Ovary (tissue), 9 donors: ENCODE measurements around the gene FMNL1. TPM values are rescaled to one million over a fixed set of nuclear protein-coding genes. Genes with fewer than 3 reads are reported as not detected.
A peak's percentile ranks its signal among the peaks of the same experiment; 100 is the strongest.

Experiments
- DNase-seq, 5 donors: peaks; one replicate each; pipeline ENCODE4 v3.0.0-alpha.2; 2019 to 2020
- H3K27ac ChIP-seq, 2 donors: fragments of 200-600 bp; one replicate each; pipeline versions ENCODE4 v1.5.1 to v1.8.0; 2019 to 2022
- H3K27me3 ChIP-seq: fragments of 200-600 bp; one replicate; pipeline ENCODE4 v1.8.0; 2022
- H3K36me3 ChIP-seq: fragments of 200-600 bp; sonication (generic); one replicate; pipeline ENCODE4 v1.5.1; 2019
- H3K4me1 ChIP-seq: one replicate; pipeline ENCODE4 v1.8.1; 2013; ENCODE audit warnings: mild to moderate bottlenecking, moderate library complexity; ENCODE audit not compliant: insufficient read depth
- H3K4me3 ChIP-seq: fragments of 200-600 bp; sonication (generic); one replicate; pipeline ENCODE4 v1.5.1; 2017
- H3K9me3 ChIP-seq, 2 donors: fragments of 200-600 bp in 1 of 2; sonication (generic) in 1 of 2; one replicate each; pipeline versions ENCODE4 v1.5.1 to v1.8.1; 2013 to 2019; ENCODE audit warnings: mild to moderate bottlenecking in 1 of 2, moderate library complexity in 1 of 2
- CTCF ChIP-seq, 3 donors: fragments of 450-650 bp in 2 of 3; fragments of 200-600 bp in 1 of 3; IDR thresholded peaks; one replicate each; pipeline versions ENCODE4 v1.5.1 to v1.8.0; 2016 to 2022; ENCODE audit warnings: antibody characterized with exemption in 3 of 3, mild to moderate bottlenecking in 1 of 3
- EP300 ChIP-seq: sonication (generic); formaldehyde crosslinking; IDR thresholded peaks from one replicate; pipeline ENCODE4 v1.6.1; 2017; ENCODE audit warnings: antibody characterized with exemption
- POLR2A ChIP-seq: fragments of 450-650 bp; IDR thresholded peaks from one replicate; pipeline ENCODE4 v1.6.1; 2017; ENCODE audit warnings: antibody characterized with exemption, mild to moderate bottlenecking, moderate library complexity
- WGBS, 3 donors: extraction: QIAGEN DNeasy Blood & Tissue Kit in 1 of 3; methylation state at CpG; one replicate each; pipeline versions ENCODE4 v1.1.5 to v1.1.7; 2013 to 2017; 5-methylcytosine and 5-hydroxymethylcytosine counted together
- intact Hi-C, 4 donors: fragments of 100-400 bp; cut with DNase I; formaldehyde crosslinking; loops; one replicate each; pipeline versions ENCODE4 v1.11.0 to v1.15.1; 2022 to 2023
- polyA plus RNA-seq, 2 donors: library from polyadenylated mRNA; stranded (reverse); fragments of 200-250 nt in 1 of 2; fragments of 350-450 nt in 1 of 2; fragmentation: Illumina TruSeq in 1 of 2; extraction: RNeasy Lipid Tissue Mini Kit (QIAGEN cat#74804) in 1 of 2; gene quantifications; one replicate each; pipeline ENCODE4 v1.2.3, GENCODE V29; 2013 to 2014
- total RNA-seq, 7 donors: library from RNA; depleted of rRNA in 2 of 7; stranded (reverse); fragments of >200 nt in 2 of 7; fragmentation: NEBNext Ultra II Directional in 3 of 7; extraction: Animal tissue kit (Norgen Biotek cat#: 25700) in 3 of 7; gene quantifications; one replicate each; pipeline versions ENCODE4 v1.1.0 to v1.2.4, GENCODE V29; 2016 to 2023
- donor health status: DM: no; HTN: no; CAD: no; lungs with moderate emphysema.
- donor health status: DM: no; HTN: no; CAD: no.
- donor health status: Bipolar disorder and iron deficiency.
- donor health status: DM: yes; HTN: yes; CAD: no.
- donor health status: DM: no; HTN: no; CAD: no.
- donor health status: DM: yes; HTN: yes; CAD: no.

FMNL1 gene
- total and polyA plus RNA-seq, 9 donors = 2.1 to 24.0 (median 6.1) TPM

- H3K36me3 ChIP-seq = no peaks in the 10 kb centered on the region
- H3K27ac ChIP-seq = peak overlapping the region in 1 of 2 donors; percentile 4
- H3K4me1 ChIP-seq = peaks cover 10% of the 10 kb centered on the region
- no peak for TF ChIP-seq EP300
- no peak for TF ChIP-seq CTCF (IDR thresholded peaks at IDR 0.05)
- no peak for TF ChIP-seq POLR2A
- no peak for DNase-seq
- no peaks in the 10 kb centered on the region for H3K9me3 ChIP-seq
- no peaks in the 10 kb centered on the region for H3K27me3 ChIP-seq
- H3K4me3 ChIP-seq = no peak overlapping the region
- intact Hi-C loops = no loop called here
- 85 to 93% (median 86%) methylated on average over 10 of the region's 10 CpGs for WGBS, 3 donors
These were observed 62.0 kb downstream of the FMNL1 start for GRCh38 chr17:45283711-45284110.

GRCh38 chr17:45284176-45285140 lies 62.8 kb downstream of the FMNL1 start:
- no peak overlapping the region for H3K27ac ChIP-seq

GRCh38 chr17:45286286-45286685 lies 64.6 kb downstream of the FMNL1 start:
- no peak overlapping the region for H3K4me3 ChIP-seq
- H3K36me3 ChIP-seq = no peaks in the 10 kb centered on the region
- H3K4me1 ChIP-seq = peaks cover 16% of the 10 kb centered on the region
- DNase-seq = no peak
- H3K27ac ChIP-seq = no peak overlapping the region
- no peaks in the 10 kb centered on the region for H3K9me3 ChIP-seq
- H3K27me3 ChIP-seq = no peaks in the 10 kb centered on the region
- 91 to 96% (median 93%) methylated on average over 5 of the region's 5 CpGs for whole genome bisulfite sequencing, 3 donors
- intact Hi-C loops = no loop called here
- TF ChIP-seq POLR2A (no peak), EP300 (no peak), CTCF (IDR thresholded peaks at IDR 0.05) (no peak)

More at GRCh38 chr17:45284176-45285140, 62.8 kb downstream of the FMNL1 start:
- Histone ChIP-seq H3K4me3 (no peak overlapping the region), H3K27me3 (no peaks in the 10 kb centered on the region), H3K9me3 (no peaks in the 10 kb centered on the region), H3K36me3 (no peaks in the 10 kb centered on the region), H3K4me1 (peaks cover 9% of the 10 kb centered on the region)
- DNase-seq = no peak
- intact Hi-C loops = no loop called here
- WGBS, 3 donors = 86 to 90% (median 87%) methylated on average over 21 of the region's 21 CpGs
- no peak for TF ChIP-seq POLR2A
- no peak for TF ChIP-seq CTCF (IDR thresholded peaks at IDR 0.05)
- no peak for TF ChIP-seq EP300

GRCh38 chr17:45287526-45288500 lies 66.1 kb downstream of the FMNL1 start:
- Histone ChIP-seq H3K27ac (no peak overlapping the region), H3K4me3 (no peak overlapping the region), H3K4me1 (peaks cover 28% of the 10 kb centered on the region), H3K9me3 (no peaks in the 10 kb centered on the region), H3K36me3 (no peaks in the 10 kb centered on the region), H3K27me3 (no peaks in the 10 kb centered on the region)
- TF ChIP-seq CTCF (IDR thresholded peaks at IDR 0.05) (no peak), POLR2A (no peak), EP300 (no peak)
- DNase-seq = no peak
- intact Hi-C loops = no loop called here
- WGBS, 3 donors = 72 to 74% (median 72%) methylated on average over 10 of the region's 10 CpGs
